ENCODE data around the gene ZC3HAV1.

DNA sequence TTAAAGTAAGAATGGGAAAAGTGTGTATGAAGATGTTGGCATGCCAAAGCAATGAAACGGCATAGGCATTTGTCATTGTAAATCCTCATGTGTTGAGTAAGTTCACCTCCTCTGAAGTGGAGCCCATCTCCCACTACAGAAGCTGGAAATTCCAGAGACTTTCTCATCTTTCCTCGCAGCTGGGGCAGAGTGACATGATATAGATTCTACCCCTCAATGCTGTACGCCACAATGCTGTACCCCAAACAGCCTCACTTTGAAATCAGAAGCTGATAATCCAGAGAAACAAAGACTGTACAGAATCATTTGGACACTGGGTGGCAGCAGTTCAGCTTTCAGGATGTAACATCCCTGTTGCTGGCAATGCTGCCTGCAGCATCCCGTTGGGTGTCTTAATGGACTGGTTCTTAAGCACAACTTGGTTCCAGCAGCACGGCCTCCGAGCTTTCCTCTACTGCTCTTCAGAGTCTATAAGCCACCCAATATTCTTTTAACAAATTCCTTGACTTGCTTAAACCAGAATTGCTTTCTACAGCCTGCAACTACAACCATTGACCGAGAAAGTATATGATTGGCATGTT lies 92.5 kb downstream of the ZC3HAV1 start:
- TF ChIP-seq, protein P1, sequence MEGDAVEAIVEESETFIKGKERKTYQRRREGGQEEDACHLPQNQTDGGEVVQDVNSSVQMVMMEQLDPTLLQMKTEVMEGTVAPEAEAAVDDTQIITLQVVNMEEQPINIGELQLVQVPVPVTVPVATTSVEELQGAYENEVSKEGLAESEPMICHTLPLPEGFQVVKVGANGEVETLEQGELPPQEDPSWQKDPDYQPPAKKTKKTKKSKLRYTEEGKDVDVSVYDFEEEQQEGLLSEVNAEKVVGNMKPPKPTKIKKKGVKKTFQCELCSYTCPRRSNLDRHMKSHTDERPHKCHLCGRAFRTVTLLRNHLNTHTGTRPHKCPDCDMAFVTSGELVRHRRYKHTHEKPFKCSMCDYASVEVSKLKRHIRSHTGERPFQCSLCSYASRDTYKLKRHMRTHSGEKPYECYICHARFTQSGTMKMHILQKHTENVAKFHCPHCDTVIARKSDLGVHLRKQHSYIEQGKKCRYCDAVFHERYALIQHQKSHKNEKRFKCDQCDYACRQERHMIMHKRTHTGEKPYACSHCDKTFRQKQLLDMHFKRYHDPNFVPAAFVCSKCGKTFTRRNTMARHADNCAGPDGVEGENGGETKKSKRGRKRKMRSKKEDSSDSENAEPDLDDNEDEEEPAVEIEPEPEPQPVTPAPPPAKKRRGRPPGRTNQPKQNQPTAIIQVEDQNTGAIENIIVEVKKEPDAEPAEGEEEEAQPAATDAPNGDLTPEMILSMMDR (IDR thresholded peaks at IDR 0.05; ENCODE audit: low read depth, low read length) = peak; percentile 82
- no peak for TF ChIP-seq EZH2phosphoT487 (IDR thresholded peaks at IDR 0.05; ENCODE audit: low read depth)

Data from OCI-LY3 (cell line).